H1 (cell line): ENCODE measurements around the gene PTPRE.

Experiments
- BRCA1 ChIP-seq: IDR thresholded peaks from 2 replicates; pipeline ENCODE4 v1.6.1; 2012; ENCODE audit warnings: low read depth, low read length, improper control_type of control experiment
- CEBPB ChIP-seq: IDR thresholded peaks from 2 replicates; pipeline ENCODE4 v1.6.1; 2012; ENCODE audit warnings: low read depth, low read length
- EP300 ChIP-seq, 2 experiments: IDR thresholded peaks; 1 replicate in 1 of 2; 2 replicates in 1 of 2; pipeline ENCODE4 v1.6.1; 2011 to 2012; ENCODE audit warnings: low read depth in 2 of 2, low read length in 2 of 2, mild to moderate bottlenecking in 2 of 2, borderline replicate concordance in 1 of 2, inconsistent platforms in 1 of 2, moderate library complexity in 1 of 2
- GABPA ChIP-seq: IDR thresholded peaks from 2 replicates; pipeline ENCODE4 v1.6.1; 2011; ENCODE audit warnings: mild to moderate bottlenecking, low read length, moderate library complexity, borderline replicate concordance; ENCODE audit not compliant: insufficient read depth
- POLR2A ChIP-seq, 2 experiments: IDR thresholded peaks; 1 replicate in 1 of 2; 2 replicates in 1 of 2; pipeline ENCODE4 v1.6.1; 2011; ENCODE audit warnings: low read depth in 2 of 2, low read length in 2 of 2, mild to moderate bottlenecking in 2 of 2; ENCODE audit errors: control extremely low read depth in 1 of 2
- RAD21 ChIP-seq, 2 experiments: IDR thresholded peaks in 1 of 2; conservative IDR thresholded peaks in 1 of 2; 2 replicates each; pipeline ENCODE4 v1.6.1; 2011; ENCODE audit warnings: low read depth in 2 of 2, low read length in 2 of 2, improper control_type of control experiment in 1 of 2, inconsistent platforms in 1 of 2, mild to moderate bottlenecking in 1 of 2, moderate library complexity in 1 of 2
- TF ChIP-seq, protein P1 (sequence below), 3 experiments: IDR thresholded peaks; 1 replicate in 2 of 3; 2 replicates in 1 of 3; pipeline versions ENCODE4 v1.5.1 to v1.6.1; 2011; ENCODE audit warnings: low read length in 3 of 3, mild to moderate bottlenecking in 3 of 3, inconsistent platforms in 2 of 3, low read depth in 1 of 3, moderate library complexity in 1 of 3; ENCODE audit not compliant: insufficient read depth in 1 of 3; ENCODE audit errors: control extremely low read depth in 1 of 3
- TF ChIP-seq, protein P2 (sequence below): IDR thresholded peaks from 2 replicates; pipeline ENCODE4 v1.6.1; 2011; ENCODE audit warnings: low read length, improper control_type of control experiment

DNA sequence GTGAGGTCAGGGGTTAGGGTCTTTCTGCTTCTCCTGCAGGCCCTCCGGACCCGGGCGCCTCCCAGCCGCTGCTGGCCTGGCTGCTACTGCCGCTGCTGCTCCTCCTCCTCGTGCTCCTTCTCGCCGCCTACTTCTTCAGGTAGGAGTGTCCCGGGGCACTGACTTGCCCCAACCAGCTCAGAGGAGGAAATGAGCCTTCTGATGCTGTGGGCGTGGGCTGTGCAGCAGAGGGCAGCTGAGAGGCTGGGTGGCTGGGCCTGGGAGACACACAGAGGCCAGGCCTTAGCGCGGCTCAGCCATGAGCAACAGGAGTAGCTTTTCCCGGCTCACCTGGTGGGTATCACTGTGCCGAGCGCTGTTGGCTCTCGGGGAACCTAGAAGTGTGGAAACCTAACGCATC is 140.4 kb downstream of the PTPRE start:
- peak in 1 of 2 experiments; percentile 40; a peak in 1 of 3 replicates for TF ChIP-seq POLR2A (IDR thresholded peaks at IDR 0.05; ENCODE audit: control extremely low read depth in 1 of 2, low read depth in 2 of 2, low read length in 2 of 2)
- TF ChIP-seq GABPA = no peak
- no peak for TF ChIP-seq CEBPB
- TF ChIP-seq, protein P1, sequence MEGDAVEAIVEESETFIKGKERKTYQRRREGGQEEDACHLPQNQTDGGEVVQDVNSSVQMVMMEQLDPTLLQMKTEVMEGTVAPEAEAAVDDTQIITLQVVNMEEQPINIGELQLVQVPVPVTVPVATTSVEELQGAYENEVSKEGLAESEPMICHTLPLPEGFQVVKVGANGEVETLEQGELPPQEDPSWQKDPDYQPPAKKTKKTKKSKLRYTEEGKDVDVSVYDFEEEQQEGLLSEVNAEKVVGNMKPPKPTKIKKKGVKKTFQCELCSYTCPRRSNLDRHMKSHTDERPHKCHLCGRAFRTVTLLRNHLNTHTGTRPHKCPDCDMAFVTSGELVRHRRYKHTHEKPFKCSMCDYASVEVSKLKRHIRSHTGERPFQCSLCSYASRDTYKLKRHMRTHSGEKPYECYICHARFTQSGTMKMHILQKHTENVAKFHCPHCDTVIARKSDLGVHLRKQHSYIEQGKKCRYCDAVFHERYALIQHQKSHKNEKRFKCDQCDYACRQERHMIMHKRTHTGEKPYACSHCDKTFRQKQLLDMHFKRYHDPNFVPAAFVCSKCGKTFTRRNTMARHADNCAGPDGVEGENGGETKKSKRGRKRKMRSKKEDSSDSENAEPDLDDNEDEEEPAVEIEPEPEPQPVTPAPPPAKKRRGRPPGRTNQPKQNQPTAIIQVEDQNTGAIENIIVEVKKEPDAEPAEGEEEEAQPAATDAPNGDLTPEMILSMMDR (IDR thresholded peaks at IDR 0.05; ENCODE audit: control extremely low read depth in 1 of 3, insufficient read depth in 1 of 3, low read depth in 1 of 3, low read length in 3 of 3) = no peak
- TF ChIP-seq EP300 (IDR thresholded peaks at IDR 0.05; ENCODE audit: borderline replicate concordance in 1 of 2, low read depth in 2 of 2, low read length in 2 of 2) = no peak; a peak in 1 of 3 replicates
- TF ChIP-seq BRCA1 = no peak
- TF ChIP-seq RAD21 (IDR thresholded peaks at IDR 0.05 in 1 of 2, conservative IDR thresholded peaks at IDR 0.05 in 1 of 2; ENCODE audit: low read depth in 2 of 2, low read length in 2 of 2) = no peak
- TF ChIP-seq, protein P2, sequence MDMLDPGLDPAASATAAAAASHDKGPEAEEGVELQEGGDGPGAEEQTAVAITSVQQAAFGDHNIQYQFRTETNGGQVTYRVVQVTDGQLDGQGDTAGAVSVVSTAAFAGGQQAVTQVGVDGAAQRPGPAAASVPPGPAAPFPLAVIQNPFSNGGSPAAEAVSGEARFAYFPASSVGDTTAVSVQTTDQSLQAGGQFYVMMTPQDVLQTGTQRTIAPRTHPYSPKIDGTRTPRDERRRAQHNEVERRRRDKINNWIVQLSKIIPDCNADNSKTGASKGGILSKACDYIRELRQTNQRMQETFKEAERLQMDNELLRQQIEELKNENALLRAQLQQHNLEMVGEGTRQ = no peak
